ENCODE results near the gene ZGPAT. TPM values are rescaled to one million over a fixed set of nuclear protein-coding genes. Genes with fewer than 3 reads are reported as not detected.

The ZGPAT gene
- total and polyA plus RNA-seq, 2 of the 13 experiments (the other 11 are each of a cell fraction or from before 2014, with no cell fraction given): 23.0 to 41.9 TPM

GRCh38 chr20:63734111-63734945 lies 26.5 kb downstream of the ZGPAT start (continued):
- TF ChIP-seq ZFYVE20 (CRISPR knock-in tag; IDR thresholded peaks at IDR 0.05; ENCODE audit: borderline replicate concordance, low read depth) (no peak), CBX2 (IDR thresholded peaks at IDR 0.05; ENCODE audit: low read depth, low read length) (no peak), CBX2 (CRISPR knock-in tag; IDR thresholded peaks at IDR 0.05; ENCODE audit: low read depth) (no peak), ZNF788 (CRISPR knock-in tag; IDR thresholded peaks at IDR 0.05; ENCODE audit: borderline replicate concordance) (0 out of 2 replicates have a peak, but pooled peaks have one; percentile 27), SKI (IDR thresholded peaks at IDR 0.05; ENCODE audit: partially characterized antibody) (peak; percentile 47)

DNA sequence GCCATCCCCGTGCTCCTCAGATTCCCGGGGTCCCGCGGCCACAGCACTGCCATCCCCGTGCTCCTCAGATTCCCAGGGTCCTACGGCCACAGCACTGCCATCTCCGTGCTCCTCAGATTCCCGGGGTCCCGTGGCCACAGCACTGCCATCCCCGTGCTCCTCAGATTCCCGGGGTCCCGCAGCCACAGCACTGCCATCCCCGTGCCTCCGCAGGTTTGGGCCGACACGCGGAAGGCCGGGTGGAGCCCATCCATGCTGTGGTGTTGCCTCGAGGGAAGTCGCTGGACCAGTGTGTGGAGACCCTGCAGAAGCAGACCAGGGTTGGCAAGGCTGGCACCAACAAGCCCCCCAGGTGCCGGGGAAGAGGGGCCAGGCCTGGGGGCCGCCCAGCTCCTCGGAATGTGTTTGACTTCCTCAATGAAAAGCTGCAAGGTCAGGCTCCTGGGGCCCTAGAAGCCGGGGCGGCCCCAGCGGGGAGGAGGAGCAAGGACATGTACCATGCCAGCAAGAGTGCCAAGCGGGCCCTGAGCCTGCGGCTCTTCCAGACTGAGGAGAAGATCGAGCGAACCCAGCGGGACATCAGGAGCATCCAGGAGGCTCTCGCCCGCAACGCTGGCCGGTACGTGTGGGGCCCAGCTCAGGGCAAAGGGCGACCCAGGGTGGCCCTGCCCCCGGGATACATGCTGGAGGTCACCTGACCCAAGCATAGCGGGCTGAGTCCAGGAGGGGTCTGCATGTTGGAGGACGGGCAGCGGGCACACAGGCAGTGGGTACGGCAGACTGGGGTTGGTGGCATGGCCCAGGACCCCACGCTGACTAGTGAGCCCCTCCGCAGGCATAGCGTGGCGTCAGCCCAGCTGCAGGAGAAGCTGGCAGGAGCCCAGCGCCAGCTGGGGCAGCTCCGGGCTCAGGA lies 27.4 kb downstream of the ZGPAT start:
- H4K20me1 ChIP-seq (ENCODE audit: insufficient read depth, low read length): no peaks in the 10 kb centered on the region
- peaks cover 40% of the 10 kb centered on the region for H3K4me1 ChIP-seq (ENCODE audit: insufficient read depth, low read length)
- no peak for ATAC-seq
- no peaks in the 10 kb centered on the region for H3K9me3 ChIP-seq (ENCODE audit: low read length)
- H3K27me3 ChIP-seq (ENCODE audit: control insufficient read depth in 1 of 2, insufficient read depth in 2 of 2, low read length in 2 of 2): no peaks in the 10 kb centered on the region
- no peak overlapping the region; the same call in 1 of the 2 replicates for H3K9ac ChIP-seq (ENCODE audit: insufficient read depth, low read depth, low read length)
- BruUV-seq (replicated peaks): no TSS peak
- no peak for FAIRE-seq
- H3K27ac ChIP-seq (ENCODE audit: extremely low read length, insufficient read depth, low read length): peak overlapping the region; percentile 93
- ChIA-PET CTCF (ENCODE audit: low intra/inter-chr PET ratio, low total read pairs) (no interaction called here), POLR2A (interaction anchor here (2.7 to 7.3 kb wide), 4 partner anchors 8 to 129 kb away, joined by 9 to 190 read pairs (median 73); partner anchors contain the start of genes ARFRP1, TPD52L2 and ZGPAT)
- H3K79me2 ChIP-seq (ENCODE audit: insufficient read depth, low read length): peaks cover 31% of the 10 kb centered on the region
- no peak for DNase-seq (ENCODE audit: low spot score)
- H3K4me3 ChIP-seq (replicated peaks in 1 of 3; ENCODE audit: insufficient read depth in 1 of 3, low read depth in 2 of 3, low read length in 3 of 3): peak overlapping the region in 1 of 3 experiments; percentile 32; a peak in 1 of 6 replicates
- WGBS (ENCODE audit: low lambda C conversion rate): 79% methylated on average over 43 of the region's 48 CpGs
- H2AFZ ChIP-seq (ENCODE audit: low read length): no peak overlapping the region
- in situ Hi-C loops (cut with HindIII; ENCODE audit: extremely low pct_ligation_motif_present, low pct_unique_long_range_greater_than_20kb): no loop called here
- intact Hi-C loops (cut with micrococcal nuclease; ENCODE audit: unreplicated experiment): loop anchor here (5.0 kb wide), 1 partner anchor 198 kb away; the partner anchor contains the start of gene PTK6
- peak overlapping the region; percentile 48 for H3K4me2 ChIP-seq (ENCODE audit: low read depth, low read length)
- peaks cover 30 to 37% of the 10 kb centered on the region in 2 experiments for H3K36me3 ChIP-seq (replicated peaks in 1 of 2; ENCODE audit: control insufficient read depth in 1 of 2, insufficient read depth in 2 of 2, low read length in 2 of 2)
- no peak for TF ChIP-seq ATM (IDR thresholded peaks at IDR 0.05; ENCODE audit: borderline replicate concordance)
- no peak for TF ChIP-seq CBX5 (CRISPR knock-in tag; IDR thresholded peaks at IDR 0.05; ENCODE audit: borderline replicate concordance)
- no peak for TF ChIP-seq NKX3-1 (CRISPR knock-in tag; IDR thresholded peaks at IDR 0.05)
- no peak for TF ChIP-seq ZSCAN25 (CRISPR knock-in tag; IDR thresholded peaks at IDR 0.05)
- no peak for TF ChIP-seq FIP1L1 (IDR thresholded peaks at IDR 0.05; ENCODE audit: borderline replicate concordance, insufficient read depth, low read depth, low read length)
- TF ChIP-seq, protein P1, sequence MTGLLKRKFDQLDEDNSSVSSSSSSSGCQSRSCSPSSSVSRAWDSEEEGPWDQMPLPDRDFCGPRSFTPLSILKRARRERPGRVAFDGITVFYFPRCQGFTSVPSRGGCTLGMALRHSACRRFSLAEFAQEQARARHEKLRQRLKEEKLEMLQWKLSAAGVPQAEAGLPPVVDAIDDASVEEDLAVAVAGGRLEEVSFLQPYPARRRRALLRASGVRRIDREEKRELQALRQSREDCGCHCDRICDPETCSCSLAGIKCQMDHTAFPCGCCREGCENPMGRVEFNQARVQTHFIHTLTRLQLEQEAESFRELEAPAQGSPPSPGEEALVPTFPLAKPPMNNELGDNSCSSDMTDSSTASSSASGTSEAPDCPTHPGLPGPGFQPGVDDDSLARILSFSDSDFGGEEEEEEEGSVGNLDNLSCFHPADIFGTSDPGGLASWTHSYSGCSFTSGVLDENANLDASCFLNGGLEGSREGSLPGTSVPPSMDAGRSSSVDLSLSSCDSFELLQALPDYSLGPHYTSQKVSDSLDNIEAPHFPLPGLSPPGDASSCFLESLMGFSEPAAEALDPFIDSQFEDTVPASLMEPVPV (CRISPR knock-in tag; IDR thresholded peaks at IDR 0.05): 0 out of 2 replicates have a peak, but pooled peaks have one; percentile 22
- no peak for TF ChIP-seq ZNF24 (IDR thresholded peaks at IDR 0.05)
- TF ChIP-seq ZNF510 (CRISPR knock-in tag; IDR thresholded peaks at IDR 0.05; ENCODE audit: low read depth): no peak
- 0 out of 2 replicates have a peak, but pooled peaks have one; percentile 10 for TF ChIP-seq ZMYM2 (CRISPR knock-in tag; IDR thresholded peaks at IDR 0.05)
- TF ChIP-seq, protein P2, sequence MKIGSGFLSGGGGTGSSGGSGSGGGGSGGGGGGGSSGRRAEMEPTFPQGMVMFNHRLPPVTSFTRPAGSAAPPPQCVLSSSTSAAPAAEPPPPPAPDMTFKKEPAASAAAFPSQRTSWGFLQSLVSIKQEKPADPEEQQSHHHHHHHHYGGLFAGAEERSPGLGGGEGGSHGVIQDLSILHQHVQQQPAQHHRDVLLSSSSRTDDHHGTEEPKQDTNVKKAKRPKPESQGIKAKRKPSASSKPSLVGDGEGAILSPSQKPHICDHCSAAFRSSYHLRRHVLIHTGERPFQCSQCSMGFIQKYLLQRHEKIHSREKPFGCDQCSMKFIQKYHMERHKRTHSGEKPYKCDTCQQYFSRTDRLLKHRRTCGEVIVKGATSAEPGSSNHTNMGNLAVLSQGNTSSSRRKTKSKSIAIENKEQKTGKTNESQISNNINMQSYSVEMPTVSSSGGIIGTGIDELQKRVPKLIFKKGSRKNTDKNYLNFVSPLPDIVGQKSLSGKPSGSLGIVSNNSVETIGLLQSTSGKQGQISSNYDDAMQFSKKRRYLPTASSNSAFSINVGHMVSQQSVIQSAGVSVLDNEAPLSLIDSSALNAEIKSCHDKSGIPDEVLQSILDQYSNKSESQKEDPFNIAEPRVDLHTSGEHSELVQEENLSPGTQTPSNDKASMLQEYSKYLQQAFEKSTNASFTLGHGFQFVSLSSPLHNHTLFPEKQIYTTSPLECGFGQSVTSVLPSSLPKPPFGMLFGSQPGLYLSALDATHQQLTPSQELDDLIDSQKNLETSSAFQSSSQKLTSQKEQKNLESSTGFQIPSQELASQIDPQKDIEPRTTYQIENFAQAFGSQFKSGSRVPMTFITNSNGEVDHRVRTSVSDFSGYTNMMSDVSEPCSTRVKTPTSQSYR (CRISPR knock-in tag; IDR thresholded peaks at IDR 0.05; ENCODE audit: borderline replicate concordance): peak; percentile 72; the same call in 1 of the 2 replicates
- TF ChIP-seq DR1 (CRISPR knock-in tag; IDR thresholded peaks at IDR 0.05): no peak
